ENCODE results near the gene HOXD10. TPM values are rescaled to one million over a fixed set of nuclear protein-coding genes. Genes with fewer than 3 reads are reported as not detected.

The HOXD10 gene
- polyA plus RNA-seq, 4 donors: 0.09 TPM; not detected in 3

DNA sequence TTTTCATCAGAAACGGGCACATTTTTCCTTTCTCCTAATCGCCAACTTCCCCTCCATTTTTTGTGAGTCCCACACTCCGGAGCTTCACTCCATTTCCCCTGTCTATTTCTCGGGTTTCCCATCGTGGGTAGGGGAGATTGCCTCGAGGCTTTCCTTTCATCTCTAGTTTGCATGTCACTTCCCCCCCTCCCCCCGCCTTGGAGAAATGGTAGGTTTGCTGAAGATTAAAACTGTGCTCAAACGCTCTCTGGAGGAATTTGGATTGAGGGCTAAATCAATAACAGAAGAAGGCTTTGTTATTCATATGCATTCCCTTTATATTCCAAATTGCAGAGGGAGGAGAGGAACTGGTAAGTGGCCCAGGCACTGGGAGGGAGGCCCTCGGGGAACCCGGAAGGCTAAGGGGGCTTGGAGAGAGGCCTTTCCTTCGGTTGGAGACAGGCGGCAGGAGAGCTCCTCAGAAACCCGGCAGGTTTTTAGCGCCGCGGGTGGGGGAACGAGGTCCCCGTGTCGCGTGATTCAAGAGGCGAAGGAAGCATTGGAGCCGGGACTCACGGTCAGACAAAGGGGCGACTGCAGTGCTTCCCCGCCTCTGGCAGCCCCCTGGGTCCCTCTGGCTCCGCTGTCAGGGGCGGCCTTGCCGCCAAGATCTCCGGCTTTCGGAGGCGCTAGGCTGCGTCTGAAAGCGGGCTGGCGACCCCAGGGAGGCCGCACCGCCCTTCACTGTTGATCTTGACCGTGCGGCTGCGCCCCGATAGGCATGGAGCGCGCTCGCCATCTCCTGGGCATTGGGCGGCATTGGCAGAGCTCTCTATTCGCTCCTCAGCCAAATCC lies 19.4 kb upstream of the HOXD10 start:
- Histone ChIP-seq H3K4me1 (ENCODE audit: control insufficient read depth in 3 of 3, insufficient read depth in 2 of 3, low read depth in 1 of 3, low read length in 2 of 3) (peaks cover 0 to 13% (median 3%) of the 10 kb centered on the region in 3 donors), H3K4me3 (ENCODE audit: low read depth in 1 of 3, low read length in 3 of 3) (peak overlapping the region in 2 of 3 donors; percentile 31 to 48), H3K27ac (ENCODE audit: low read depth in 1 of 3, low read length in 2 of 3) (no peak overlapping the region), H3K9me3 (ENCODE audit: control insufficient read depth in 2 of 2, insufficient read depth in 1 of 2, low read depth in 1 of 2, low read length in 1 of 2) (no peaks in the 10 kb centered on the region), H3K36me3 (ENCODE audit: control insufficient read depth in 3 of 3, insufficient read depth in 2 of 3, low read depth in 1 of 3, low read length in 3 of 3) (no peaks in the 10 kb centered on the region), H3K27me3 (ENCODE audit: control insufficient read depth in 3 of 3, insufficient read depth in 3 of 3, low read length in 3 of 3) (peaks cover 18 to 95% (median 78%) of the 10 kb centered on the region in 3 donors)
- peak; percentile 62 to 79 for DNase-seq
- no peak for FAIRE-seq
- WGBS, 3 donors: 0 to 2% (median 1%) methylated on average over 44 to 45 of the region's 45 CpGs

DNA sequence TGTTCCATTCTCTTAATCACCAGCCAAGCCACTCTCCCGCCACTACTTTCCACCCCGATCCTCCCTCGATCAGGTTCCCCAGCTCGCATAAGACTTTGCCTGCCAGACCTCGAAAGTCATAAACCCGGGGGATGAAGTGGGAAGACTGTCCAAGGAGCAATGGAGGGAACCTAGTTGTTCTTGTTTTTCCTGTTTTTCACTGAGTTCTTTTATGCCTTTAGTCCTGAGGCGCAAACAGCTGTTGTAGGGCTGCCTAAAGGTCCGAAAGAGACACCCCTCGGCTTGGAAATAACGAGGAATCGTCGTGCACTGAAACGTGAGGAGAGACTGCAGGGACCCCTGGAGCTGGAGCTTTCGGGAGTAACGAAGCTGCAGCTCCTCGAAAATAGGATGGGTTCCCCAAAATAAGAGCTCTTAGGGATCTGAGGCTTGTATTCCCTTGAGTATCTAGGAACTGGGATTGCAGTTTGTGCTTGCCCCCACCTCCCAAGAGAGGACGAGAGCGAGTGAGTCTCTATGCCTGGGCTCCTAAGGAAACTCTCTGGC lies 18.7 kb upstream of the HOXD10 start:
- no peak for FAIRE-seq

DNA sequence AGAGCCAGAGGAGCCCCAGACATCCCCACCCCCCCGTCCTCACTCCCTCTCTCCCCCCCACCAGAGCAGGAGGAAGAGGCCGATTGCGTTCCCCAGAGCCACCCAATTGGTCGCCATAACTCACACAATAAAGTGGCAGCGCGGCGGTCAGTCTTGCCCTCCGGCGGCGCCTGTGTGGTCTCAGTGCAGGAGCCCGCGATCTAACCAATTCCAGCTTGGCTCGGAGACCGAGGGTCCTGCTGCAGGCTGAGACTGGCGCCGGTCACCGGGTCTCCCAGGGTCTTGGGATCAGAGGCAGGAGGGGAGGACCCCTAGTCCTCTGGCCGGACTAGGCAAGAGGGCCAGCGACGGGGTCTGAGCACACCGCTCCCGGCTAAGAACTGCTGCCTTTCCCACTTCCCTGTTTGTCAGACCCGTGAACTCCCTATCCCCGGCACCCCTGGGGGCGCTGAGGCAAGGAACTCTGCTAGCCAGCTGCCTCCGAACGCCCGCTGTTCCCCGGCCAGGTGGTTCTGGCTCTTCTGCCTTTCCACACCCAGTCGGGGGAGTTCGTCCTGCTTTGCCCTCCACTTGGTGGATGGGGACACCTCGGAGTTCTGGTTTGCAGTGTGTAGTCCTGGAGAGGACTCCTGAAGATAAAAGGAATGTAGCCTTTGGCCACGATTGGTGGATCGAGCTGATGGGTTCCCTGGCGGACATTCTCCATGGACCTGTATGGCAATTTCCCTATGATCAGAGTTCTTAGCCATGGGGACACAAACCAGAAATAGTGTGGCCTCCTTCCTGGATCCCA lies 18.0 kb upstream of the HOXD10 start:
- WGBS, 3 donors: 5 to 9% (median 6%) methylated on average over 35 of the region's 35 CpGs
- H3K4me1 ChIP-seq (ENCODE audit: control insufficient read depth in 3 of 3, insufficient read depth in 2 of 3, low read depth in 1 of 3, low read length in 2 of 3): peaks cover 0 to 9% (median 3%) of the 10 kb centered on the region in 3 donors

More for the DNA sequence above, 18.7 kb upstream of the HOXD10 start:
- Histone ChIP-seq H3K4me1 (ENCODE audit: control insufficient read depth in 3 of 3, insufficient read depth in 2 of 3, low read depth in 1 of 3, low read length in 2 of 3) (peaks cover 0 to 13% (median 3%) of the 10 kb centered on the region in 3 donors), H3K9me3 (ENCODE audit: control insufficient read depth in 2 of 2, insufficient read depth in 1 of 2, low read depth in 1 of 2, low read length in 1 of 2) (peaks cover 0 to 2% of the 10 kb centered on the region in 2 donors), H3K27me3 (ENCODE audit: control insufficient read depth in 3 of 3, insufficient read depth in 3 of 3, low read length in 3 of 3) (peaks cover 18 to 99% (median 82%) of the 10 kb centered on the region in 3 donors), H3K36me3 (ENCODE audit: control insufficient read depth in 3 of 3, insufficient read depth in 2 of 3, low read depth in 1 of 3, low read length in 3 of 3) (no peaks in the 10 kb centered on the region), H3K27ac (ENCODE audit: low read depth in 1 of 3, low read length in 2 of 3) (no peak overlapping the region), H3K4me3 (ENCODE audit: low read depth in 1 of 3, low read length in 3 of 3) (peak overlapping the region in 1 of 3 donors; percentile 48)
- no peak for DNase-seq
- 3 to 4% (median 3%) methylated on average over 18 of the region's 18 CpGs for WGBS, 3 donors

DNA sequence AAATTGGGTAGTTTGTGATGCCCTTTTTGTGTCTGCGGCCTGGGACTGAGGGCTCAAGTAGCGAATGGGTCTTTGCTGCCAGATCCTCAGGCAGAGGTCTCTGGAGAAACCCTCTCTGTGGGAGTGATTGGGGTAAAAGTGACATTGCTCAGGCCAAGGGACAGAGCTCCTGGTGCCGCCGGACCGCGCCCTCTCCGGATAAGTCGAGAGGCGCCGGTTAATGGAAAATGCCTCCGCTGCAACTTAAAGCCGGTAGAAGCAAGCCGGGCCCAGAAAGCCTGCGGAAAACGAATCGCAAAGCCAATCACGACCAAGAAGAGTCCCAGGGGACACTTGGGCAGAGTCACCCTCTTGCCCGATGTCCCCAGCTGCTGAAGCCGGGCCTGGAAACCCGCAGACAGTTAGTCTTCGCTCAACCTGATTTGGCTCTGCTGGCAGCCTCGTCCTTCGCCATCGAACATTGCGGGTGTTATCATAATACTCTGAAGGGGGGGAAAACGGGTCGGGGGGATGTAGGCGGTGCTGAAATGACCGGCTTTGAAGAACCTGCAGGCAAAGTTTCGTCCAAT lies 17.3 kb upstream of the HOXD10 start:
- H3K4me3 ChIP-seq (ENCODE audit: low read depth in 1 of 3, low read length in 3 of 3): no peak overlapping the region
- WGBS, 3 donors: 9 to 21% (median 15%) methylated on average over 30 of the region's 30 CpGs
- peaks cover 12 to 100% (median 81%) of the 10 kb centered on the region in 3 donors for H3K27me3 ChIP-seq (ENCODE audit: control insufficient read depth in 3 of 3, insufficient read depth in 3 of 3, low read length in 3 of 3)
- H3K27ac ChIP-seq (ENCODE audit: low read depth in 1 of 3, low read length in 2 of 3): no peak overlapping the region
- no peaks in the 10 kb centered on the region for H3K36me3 ChIP-seq (ENCODE audit: control insufficient read depth in 3 of 3, insufficient read depth in 2 of 3, low read depth in 1 of 3, low read length in 3 of 3)
- FAIRE-seq (no peak), DNase-seq (no peak)
- H3K4me1 ChIP-seq (ENCODE audit: control insufficient read depth in 3 of 3, insufficient read depth in 2 of 3, low read depth in 1 of 3, low read length in 2 of 3): peaks cover 0 to 9% (median 3%) of the 10 kb centered on the region in 3 donors
- H3K9me3 ChIP-seq (ENCODE audit: control insufficient read depth in 2 of 2, insufficient read depth in 1 of 2, low read depth in 1 of 2, low read length in 1 of 2): peaks cover 0 to 2% of the 10 kb centered on the region in 2 donors

More for the DNA sequence above, 18.0 kb upstream of the HOXD10 start:
- no peak overlapping the region for H3K27ac ChIP-seq (ENCODE audit: low read depth in 1 of 3, low read length in 2 of 3)
- no peak overlapping the region for H3K4me3 ChIP-seq (ENCODE audit: low read depth in 1 of 3, low read length in 3 of 3)
- peaks cover 12 to 100% (median 79%) of the 10 kb centered on the region in 3 donors for H3K27me3 ChIP-seq (ENCODE audit: control insufficient read depth in 3 of 3, insufficient read depth in 3 of 3, low read length in 3 of 3)
- no peak for FAIRE-seq
- no peaks in the 10 kb centered on the region for H3K36me3 ChIP-seq (ENCODE audit: control insufficient read depth in 3 of 3, insufficient read depth in 2 of 3, low read depth in 1 of 3, low read length in 3 of 3)
- peaks cover 0 to 2% of the 10 kb centered on the region in 2 donors for H3K9me3 ChIP-seq (ENCODE audit: control insufficient read depth in 2 of 2, insufficient read depth in 1 of 2, low read depth in 1 of 2, low read length in 1 of 2)
- no peak for DNase-seq

DNA sequence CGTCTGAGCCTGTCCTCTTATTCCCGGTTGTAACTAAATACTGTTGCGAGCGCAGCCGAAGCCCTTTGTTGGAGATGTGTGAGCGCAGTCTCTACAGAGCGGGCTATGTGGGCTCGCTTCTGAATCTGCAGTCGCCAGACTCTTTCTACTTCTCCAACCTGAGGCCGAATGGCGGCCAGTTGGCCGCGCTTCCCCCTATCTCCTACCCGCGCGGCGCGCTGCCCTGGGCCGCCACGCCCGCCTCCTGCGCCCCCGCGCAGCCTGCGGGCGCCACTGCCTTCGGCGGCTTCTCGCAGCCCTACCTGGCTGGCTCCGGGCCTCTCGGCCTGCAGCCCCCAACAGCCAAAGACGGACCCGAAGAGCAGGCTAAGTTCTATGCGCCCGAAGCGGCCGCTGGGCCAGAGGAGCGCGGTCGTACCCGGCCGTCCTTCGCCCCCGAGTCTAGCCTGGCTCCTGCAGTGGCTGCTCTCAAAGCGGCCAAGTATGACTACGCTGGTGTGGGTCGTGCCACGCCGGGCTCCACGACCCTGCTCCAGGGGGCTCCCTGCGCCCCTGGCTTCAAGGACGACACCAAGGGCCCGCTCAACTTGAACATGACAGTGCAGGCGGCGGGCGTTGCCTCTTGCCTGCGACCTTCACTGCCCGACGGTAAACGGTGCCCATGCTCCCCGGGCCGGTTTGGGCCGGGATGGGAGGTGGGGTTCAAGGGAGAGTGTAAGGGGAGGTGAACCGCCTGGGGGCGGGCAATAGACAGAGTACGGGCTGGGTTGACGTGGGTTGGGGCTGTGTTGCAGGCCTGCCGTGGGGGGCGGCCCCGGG lies 16.6 kb upstream of the HOXD10 start, which contains the start of gene HOXD12:
Gene HOXD12 (plus strand): TSS at position 68 of the 819 bp plus-strand sequence. CDS start 7 bp downstream, at position 75.
- DNase-seq: no peak
- WGBS, 3 donors: 7 to 14% (median 13%) methylated on average over 69 to 70 of the region's 70 CpGs
- no peak within 1 kb of the TSS for H3K4me3 ChIP-seq (ENCODE audit: low read depth in 1 of 3, low read length in 3 of 3)
- peaks cover 8 to 100% (median 84%) of the 10 kb centered on the region in 3 donors for H3K27me3 ChIP-seq (ENCODE audit: control insufficient read depth in 3 of 3, insufficient read depth in 3 of 3, low read length in 3 of 3)
- peaks cover 0 to 5% of the 10 kb centered on the region in 2 donors for H3K9me3 ChIP-seq (ENCODE audit: control insufficient read depth in 2 of 2, insufficient read depth in 1 of 2, low read depth in 1 of 2, low read length in 1 of 2)
- H3K27ac ChIP-seq (ENCODE audit: low read depth in 1 of 3, low read length in 2 of 3): no peak within 1 kb of the TSS
- H3K4me1 ChIP-seq (ENCODE audit: control insufficient read depth in 3 of 3, insufficient read depth in 2 of 3, low read depth in 1 of 3, low read length in 2 of 3): peaks cover 0 to 9% (median 3%) of the 10 kb centered on the region in 3 donors
- no peaks in the 10 kb centered on the region for H3K36me3 ChIP-seq (ENCODE audit: control insufficient read depth in 3 of 3, insufficient read depth in 2 of 3, low read depth in 1 of 3, low read length in 3 of 3)
- FAIRE-seq: no peak

DNA sequence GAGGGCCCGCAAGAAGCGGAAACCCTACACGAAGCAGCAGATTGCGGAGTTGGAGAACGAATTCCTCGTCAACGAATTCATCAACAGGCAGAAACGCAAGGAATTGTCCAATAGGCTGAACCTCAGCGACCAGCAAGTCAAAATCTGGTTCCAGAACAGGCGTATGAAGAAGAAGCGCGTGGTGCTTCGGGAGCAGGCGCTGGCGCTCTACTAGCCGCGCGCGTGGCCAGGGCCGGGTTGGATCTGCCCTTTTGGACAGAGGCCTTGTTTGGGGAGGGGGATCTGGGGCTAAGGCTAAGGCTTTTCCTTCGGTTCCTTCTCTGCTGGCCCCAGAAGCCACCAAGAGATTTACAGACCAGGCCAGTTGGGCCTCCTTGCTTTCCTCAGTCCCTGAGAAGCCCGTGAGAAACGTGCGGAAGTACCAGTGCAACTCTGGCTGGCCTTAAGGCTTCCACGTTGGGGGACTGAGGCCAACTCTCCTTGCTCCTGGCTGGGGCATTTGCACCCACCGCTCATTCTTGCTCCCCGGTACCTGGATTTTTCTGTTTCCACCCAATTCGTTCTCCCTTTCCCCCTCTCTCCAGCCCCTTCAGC lies 15.9 kb upstream of the HOXD10 start:
- Histone ChIP-seq H3K27me3 (ENCODE audit: control insufficient read depth in 3 of 3, insufficient read depth in 3 of 3, low read length in 3 of 3) (peaks cover 8 to 100% (median 86%) of the 10 kb centered on the region in 3 donors), H3K36me3 (ENCODE audit: control insufficient read depth in 3 of 3, insufficient read depth in 2 of 3, low read depth in 1 of 3, low read length in 3 of 3) (no peaks in the 10 kb centered on the region), H3K9me3 (ENCODE audit: control insufficient read depth in 2 of 2, insufficient read depth in 1 of 2, low read depth in 1 of 2, low read length in 1 of 2) (peaks cover 0 to 6% of the 10 kb centered on the region in 2 donors), H3K4me1 (ENCODE audit: control insufficient read depth in 3 of 3, insufficient read depth in 2 of 3, low read depth in 1 of 3, low read length in 2 of 3) (peaks cover 0 to 9% (median 3%) of the 10 kb centered on the region in 3 donors), H3K4me3 (ENCODE audit: low read depth in 1 of 3, low read length in 3 of 3) (no peak overlapping the region), H3K27ac (ENCODE audit: low read depth in 1 of 3, low read length in 2 of 3) (no peak overlapping the region)
- no peak for FAIRE-seq
- 10 to 28% (median 19%) methylated on average over 28 of the region's 28 CpGs for WGBS, 3 donors
- no peak for DNase-seq

DNA sequence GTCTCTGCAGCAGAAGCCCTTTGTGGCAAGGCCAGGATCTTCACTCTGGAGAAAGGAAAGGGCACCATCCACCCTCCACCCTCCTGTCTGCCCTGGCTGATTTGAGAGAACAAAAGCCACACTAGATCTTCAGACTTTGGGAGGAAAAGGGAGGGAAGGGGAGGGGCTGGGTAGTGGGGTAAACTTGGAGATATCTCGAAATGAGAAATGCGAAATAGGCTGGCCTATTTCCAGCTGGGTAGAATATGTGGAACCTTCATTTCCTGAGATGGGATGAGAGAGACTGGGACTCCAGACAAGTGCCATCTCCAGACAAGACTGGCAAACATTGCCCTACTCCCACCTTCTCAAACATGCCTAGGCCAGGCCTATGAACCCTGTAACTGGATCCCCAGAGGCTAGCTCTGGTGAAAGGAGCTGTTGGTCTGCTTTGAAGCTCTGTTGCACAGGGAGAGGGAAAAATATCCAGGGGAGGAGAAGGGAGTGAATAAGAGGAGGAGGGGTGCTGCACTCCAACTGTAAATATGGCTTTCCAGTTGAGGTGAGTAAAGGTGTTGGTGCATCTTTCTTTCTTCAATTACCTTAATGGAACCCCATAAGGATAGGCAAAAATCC lies 15.3 kb upstream of the HOXD10 start:
- no peak for FAIRE-seq
- no peak overlapping the region for H3K27ac ChIP-seq (ENCODE audit: low read depth in 1 of 3, low read length in 2 of 3)
- no peaks in the 10 kb centered on the region for H3K36me3 ChIP-seq (ENCODE audit: control insufficient read depth in 3 of 3, insufficient read depth in 2 of 3, low read depth in 1 of 3, low read length in 3 of 3)
- H3K27me3 ChIP-seq (ENCODE audit: control insufficient read depth in 3 of 3, insufficient read depth in 3 of 3, low read length in 3 of 3): peaks cover 8 to 100% (median 89%) of the 10 kb centered on the region in 3 donors
- H3K4me1 ChIP-seq (ENCODE audit: control insufficient read depth in 3 of 3, insufficient read depth in 2 of 3, low read depth in 1 of 3, low read length in 2 of 3): peaks cover 0 to 9% (median 3%) of the 10 kb centered on the region in 3 donors
- DNase-seq: no peak
- H3K4me3 ChIP-seq (ENCODE audit: low read depth in 1 of 3, low read length in 3 of 3): no peak overlapping the region
- 10 to 22% (median 16%) methylated on average over 2 of the region's 2 CpGs for WGBS, 3 donors
- H3K9me3 ChIP-seq (ENCODE audit: control insufficient read depth in 2 of 2, insufficient read depth in 1 of 2, low read depth in 1 of 2, low read length in 1 of 2): peaks cover 0 to 6% of the 10 kb centered on the region in 2 donors
